ENCODE measurements around the gene SKAP1. TPM values are rescaled to one million over a fixed set of nuclear protein-coding genes. Genes with fewer than 3 reads are reported as not detected.

Gene SKAP1
- total and polyA plus RNA-seq, 2 of the 13 experiments (the other 11 are each of a cell fraction or from before 2014, with no cell fraction given), result 0.21 TPM; not detected in 1

- Histone ChIP-seq H3K27me3 (ENCODE audit: control insufficient read depth in 1 of 2, insufficient read depth in 2 of 2, low read length in 2 of 2) (peaks cover 0 to 17% of the 10 kb centered on the region in 2 experiments; a peak in 3 of 5 replicates), H3K4me1 (ENCODE audit: insufficient read depth, low read length) (no peaks in the 10 kb centered on the region), H3K27ac (ENCODE audit: extremely low read length, insufficient read depth, low read length) (no peak overlapping the region), H3K4me2 (ENCODE audit: low read depth, low read length) (no peak overlapping the region), H3K9ac (ENCODE audit: insufficient read depth, low read depth, low read length) (no peak overlapping the region), H4K20me1 (ENCODE audit: insufficient read depth, low read length) (no peaks in the 10 kb centered on the region), H3K36me3 (replicated peaks in 1 of 2; ENCODE audit: control insufficient read depth in 1 of 2, insufficient read depth in 2 of 2, low read length in 2 of 2) (no peaks in the 10 kb centered on the region), H2AFZ (ENCODE audit: low read length) (no peak overlapping the region), H3K79me2 (ENCODE audit: insufficient read depth, low read length) (no peaks in the 10 kb centered on the region), H3K9me3 (ENCODE audit: low read length) (no peaks in the 10 kb centered on the region), H3K4me3 (replicated peaks in 1 of 3; ENCODE audit: insufficient read depth in 1 of 3, low read depth in 2 of 3, low read length in 3 of 3) (no peak overlapping the region)
- no TSS peak for BruUV-seq (replicated peaks)
- in situ Hi-C loops (cut with HindIII; ENCODE audit: extremely low pct_ligation_motif_present, low pct_unique_long_range_greater_than_20kb), result no loop called here
- ATAC-seq (no peak), DNase-seq (ENCODE audit: low spot score) (no peak), FAIRE-seq (no peak)
- intact Hi-C loops (cut with micrococcal nuclease; ENCODE audit: unreplicated experiment), result no loop called here
- ChIA-PET CTCF (ENCODE audit: low intra/inter-chr PET ratio, low total read pairs) (no interaction called here), POLR2A (no interaction called here)
- 16% methylated on average over 3 of the region's 3 CpGs for WGBS (ENCODE audit: low lambda C conversion rate)
- TF ChIP-seq SMAD1 (CRISPR knock-in tag; IDR thresholded peaks at IDR 0.05; ENCODE audit: borderline replicate concordance, low read depth), result no peak
- no peak for TF ChIP-seq RFX1 (IDR thresholded peaks at IDR 0.05)
- no peak for TF ChIP-seq TCF7L2 (IDR thresholded peaks at IDR 0.05; ENCODE audit: low read depth, low read length)
- TF ChIP-seq PREB (CRISPR knock-in tag; IDR thresholded peaks at IDR 0.05), result no peak
- TF ChIP-seq GTF2F1 (IDR thresholded peaks at IDR 0.05; ENCODE audit: low read length), result no peak
- no peak for TF ChIP-seq AFF4 (CRISPR knock-in tag; IDR thresholded peaks at IDR 0.05)
- no peak for TF ChIP-seq BCL6 (CRISPR knock-in tag; IDR thresholded peaks at IDR 0.05)
- TF ChIP-seq PBX3 (CRISPR knock-in tag; IDR thresholded peaks at IDR 0.05; ENCODE audit: borderline replicate concordance), result no peak
- TF ChIP-seq KAT8 (CRISPR knock-in tag; IDR thresholded peaks at IDR 0.05), result no peak
- TF ChIP-seq ZNF7 (CRISPR knock-in tag; IDR thresholded peaks at IDR 0.05), result no peak
- TF ChIP-seq DNMT3B (CRISPR knock-in tag; conservative IDR thresholded peaks at IDR 0.05), result no peak
- no peak for TF ChIP-seq RXRA (CRISPR knock-in tag; IDR thresholded peaks at IDR 0.05)
- no peak for TF ChIP-seq TFDP1 (CRISPR knock-in tag; IDR thresholded peaks at IDR 0.05; ENCODE audit: borderline replicate concordance)
- TF ChIP-seq MTERF4 (CRISPR knock-in tag; IDR thresholded peaks at IDR 0.05), result no peak
- TF ChIP-seq ZNF615 (CRISPR knock-in tag; IDR thresholded peaks at IDR 0.05; ENCODE audit: borderline replicate concordance), result no peak
- TF ChIP-seq FOXO4 (CRISPR knock-in tag; conservative IDR thresholded peaks at IDR 0.05), result no peak
Observed at GRCh38 chr17:48394821-48395220, 35.2 kb downstream of the SKAP1 start.

All from HepG2 (cell line).